HEK293 (cell line): ENCODE data around the gene DPF3.

Experiments used
- CTCF ChIA-PET: fragments of 350-600 bp; formaldehyde crosslinking; extraction: SDS; loops from one replicate; lab custom pipeline; 2021; ENCODE audit warnings: antibody characterized with exemption; lab: Yijun Ruan, JAX
- POLR2A ChIA-PET: fragments of 300-600 bp; formaldehyde crosslinking; extraction: SDS; loops from one replicate; lab custom pipeline; 2020; ENCODE audit warnings: antibody characterized with exemption, inconsistent platforms; lab: Yijun Ruan, JAX
- H3K27ac ChIP-seq: fragments of 200-500 bp; sonication (Bioruptor generic); 2 replicates; pipeline ENCODE4 v1.5.1; 2014; ENCODE audit warnings: low read depth, low read length, control low read depth, inconsistent platforms; ENCODE audit errors: extremely low read depth
- H3K36me3 ChIP-seq, 2 experiments: fragments of 200-500 bp in 1 of 2; sonication (Bioruptor generic) in 1 of 2; 1 replicate in 1 of 2; 2 replicates in 1 of 2; pipeline ENCODE4 v1.5.1; 2014 to 2017; ENCODE audit warnings: inconsistent platforms in 2 of 2, low read length in 2 of 2; ENCODE audit not compliant: control insufficient read depth in 2 of 2, insufficient read depth in 1 of 2
- H3K4me1 ChIP-seq: fragments of 200-500 bp; sonication (Bioruptor generic); 2 replicates; pipeline ENCODE4 v1.5.1; 2014; ENCODE audit warnings: mild to moderate bottlenecking, low read length, inconsistent platforms; ENCODE audit not compliant: control insufficient read depth, insufficient read depth
- H3K4me3 ChIP-seq: 2 replicates; pipeline ENCODE4 v1.5.1; 2011; ENCODE audit warnings: low read depth, mild to moderate bottlenecking, control low read depth, low read length, moderate library complexity
- H3K9me3 ChIP-seq: fragments of 200-500 bp; sonication (Bioruptor generic); 2 replicates; pipeline ENCODE4 v1.5.1; 2014; ENCODE audit warnings: low read depth, low read length, inconsistent platforms; ENCODE audit not compliant: control insufficient read depth, insufficient read depth
- EGR2 ChIP-seq: fragments of 450-650 bp; formaldehyde crosslinking; IDR thresholded peaks from 2 replicates; pipeline ENCODE4 v1.5.1; 2016; ENCODE audit warnings: low read depth, missing biosample characterization, missing genetic modification characterization
- GLIS2 ChIP-seq: fragments of 450-650 bp; formaldehyde crosslinking; IDR thresholded peaks from 2 replicates; pipeline ENCODE4 v1.5.1; 2016; ENCODE audit warnings: missing biosample characterization, missing genetic modification characterization
- HIC1 ChIP-seq: fragments of 450-650 bp; formaldehyde crosslinking; IDR thresholded peaks from 2 replicates; pipeline ENCODE4 v1.5.1; 2016; ENCODE audit warnings: missing biosample characterization, missing genetic modification characterization
- SCRT1 ChIP-seq: fragments of 450-650 bp; formaldehyde crosslinking; IDR thresholded peaks from 2 replicates; pipeline ENCODE4 v1.5.1; 2016; ENCODE audit warnings: missing biosample characterization, missing genetic modification characterization, borderline replicate concordance
- SCRT2 ChIP-seq: fragments of 450-650 bp; formaldehyde crosslinking; IDR thresholded peaks from 2 replicates; pipeline ENCODE4 v1.5.1; 2016; ENCODE audit warnings: missing biosample characterization, missing genetic modification characterization
- SETDB1 ChIP-seq: IDR thresholded peaks from one replicate; pipeline ENCODE4 v1.6.1; 2017; ENCODE audit warnings: mild to moderate bottlenecking, low read length, moderate library complexity, mixed read lengths; ENCODE audit not compliant: insufficient read length
- SP3 ChIP-seq: fragments of 450-650 bp; formaldehyde crosslinking; IDR thresholded peaks from 2 replicates; pipeline ENCODE4 v1.5.1; 2016; ENCODE audit warnings: missing biosample characterization, missing genetic modification characterization
- TSHZ1 ChIP-seq: fragments of 450-650 bp; formaldehyde crosslinking; IDR thresholded peaks from 2 replicates; pipeline ENCODE4 v1.5.1; 2016; ENCODE audit warnings: missing biosample characterization, missing genetic modification characterization, borderline replicate concordance
- ZBTB49 ChIP-seq: fragments of 450-650 bp; formaldehyde crosslinking; IDR thresholded peaks from 2 replicates; pipeline ENCODE4 v1.5.1; 2016; ENCODE audit warnings: missing biosample characterization, missing genetic modification characterization, low read depth
- ZFHX2 ChIP-seq: fragments of 450-650 bp; formaldehyde crosslinking; conservative IDR thresholded peaks from 2 replicates; pipeline ENCODE4 v1.5.1; 2016; ENCODE audit warnings: missing biosample characterization, missing genetic modification characterization
- ZNF112 ChIP-seq: fragments of 450-650 bp; formaldehyde crosslinking; IDR thresholded peaks from 2 replicates; pipeline ENCODE4 v1.5.0; 2017; ENCODE audit warnings: missing biosample characterization, missing genetic modification characterization
- ZNF157 ChIP-seq: fragments of 450-650 bp; formaldehyde crosslinking; IDR thresholded peaks from 2 replicates; pipeline ENCODE4 v1.5.1; 2016; ENCODE audit warnings: missing biosample characterization, missing genetic modification characterization
- ZNF23 ChIP-seq: fragments of 450-650 bp; formaldehyde crosslinking; IDR thresholded peaks from 2 replicates; pipeline ENCODE4 v1.5.1; 2016; ENCODE audit warnings: missing biosample characterization, missing genetic modification characterization, borderline replicate concordance
- ZNF501 ChIP-seq: fragments of 450-650 bp; formaldehyde crosslinking; IDR thresholded peaks from 2 replicates; pipeline ENCODE4 v1.5.1; 2016; ENCODE audit warnings: missing biosample characterization, missing genetic modification characterization
- ZNF513 ChIP-seq: fragments of 450-650 bp; IDR thresholded peaks from 2 replicates; pipeline ENCODE4 v1.5.1; 2018; ENCODE audit warnings: missing biosample characterization, missing genetic modification characterization
- ZNF580 ChIP-seq: fragments of 450-650 bp; formaldehyde crosslinking; IDR thresholded peaks from 2 replicates; pipeline ENCODE4 v1.5.1; 2016; ENCODE audit warnings: missing biosample characterization, missing genetic modification characterization
- ZNF623 ChIP-seq: fragments of 450-650 bp; formaldehyde crosslinking; IDR thresholded peaks from 2 replicates; pipeline ENCODE4 v1.5.1; 2016; ENCODE audit warnings: missing biosample characterization, missing genetic modification characterization
- ZNF76 ChIP-seq: fragments of 450-650 bp; formaldehyde crosslinking; IDR thresholded peaks from 2 replicates; pipeline ENCODE4; 2016; ENCODE audit warnings: low read depth, missing biosample characterization, missing genetic modification characterization, borderline replicate concordance
- ZNF791 ChIP-seq: fragments of 450-650 bp; formaldehyde crosslinking; IDR thresholded peaks from 2 replicates; pipeline ENCODE4 v1.5.1; 2016; ENCODE audit warnings: missing biosample characterization, missing genetic modification characterization
- ZSCAN23 ChIP-seq: fragments of 450-650 bp; formaldehyde crosslinking; IDR thresholded peaks from 2 replicates; pipeline ENCODE4 v1.5.1; 2016; ENCODE audit warnings: missing biosample characterization, missing genetic modification characterization
- ZSCAN4 ChIP-seq: fragments of 450-650 bp; formaldehyde crosslinking; IDR thresholded peaks from 2 replicates; pipeline ENCODE4 v1.5.1; 2017; ENCODE audit warnings: missing biosample characterization, missing genetic modification characterization

Gene DPF3

GRCh38 chr14:72603639-72604038 lies 290.3 kb downstream of the DPF3 start:
- POLR2A ChIA-PET, result no interaction called here
- no peaks in the 10 kb centered on the region for H3K9me3 ChIP-seq
- no peak for TF ChIP-seq ZNF623
- TF ChIP-seq ZNF501 (tag by site-specific recombination), result no peak
- TF ChIP-seq SP3, result no peak
- TF ChIP-seq ZNF791 (tag by site-specific recombination), result no peak
- no peak for TF ChIP-seq ZNF157 (tag by site-specific recombination)
- TF ChIP-seq ZSCAN23, result no peak
- no peak for TF ChIP-seq TSHZ1 (tag by site-specific recombination)
- no peak for TF ChIP-seq ZBTB49
- no peak for TF ChIP-seq ZSCAN4 (tag by site-specific recombination)
- no peak for TF ChIP-seq GLIS2 (tag by site-specific recombination)
- no peak for TF ChIP-seq SCRT1 (tag by site-specific recombination)
- TF ChIP-seq HIC1 (tag by site-specific recombination), result no peak
- TF ChIP-seq ZNF23 (tag by site-specific recombination), result no peak
- TF ChIP-seq, all 188 proteins: peak for 0
- no peaks in the 10 kb centered on the region for H3K4me1 ChIP-seq
- CTCF ChIA-PET, result no interaction called here
- no peak overlapping the region for H3K27ac ChIP-seq
- H3K36me3 ChIP-seq, result no peaks in the 10 kb centered on the region
- H3K4me3 ChIP-seq, result no peak overlapping the region

- no peaks in the 10 kb centered on the region for H3K9me3 ChIP-seq
- POLR2A ChIA-PET, result no interaction called here
- H3K27ac ChIP-seq, result no peak overlapping the region
- CTCF ChIA-PET, result interaction anchor here (0.6 kb wide), 2 partner anchors 223 to 309 kb away, joined by 3 to 6 read pairs; no protein-coding TSS in a partner anchor
- TF ChIP-seq ZNF112 (tag by site-specific recombination) (no peak), SCRT2 (tag by site-specific recombination) (no peak), EGR2 (tag by site-specific recombination) (peak; percentile 74), SETDB1 (no peak), SP3 (no peak), ZNF513 (peak; percentile 28; the same call in 1 of the 2 replicates), ZFHX2 (tag by site-specific recombination) (peak; percentile 33; the same call in 1 of the 2 replicates), ZNF580 (tag by site-specific recombination) (no peak), ZNF76 (tag by site-specific recombination) (no peak)
- H3K36me3 ChIP-seq, result no peaks in the 10 kb centered on the region
- no peaks in the 10 kb centered on the region for H3K4me1 ChIP-seq
- no peak overlapping the region for H3K4me3 ChIP-seq
These were observed 293.2 kb downstream of the DPF3 start for GRCh38 chr14:72600551-72601330.
